ENCODE results near the gene CYP27B1.

The CYP27B1 gene

GRCh38 chr12:57731411-57732080 lies 35.3 kb downstream of the CYP27B1 start:
- no peak overlapping the region for H3K27ac ChIP-seq
- no peak for TF ChIP-seq CTCF (conservative IDR thresholded peaks at IDR 0.05)

DNA sequence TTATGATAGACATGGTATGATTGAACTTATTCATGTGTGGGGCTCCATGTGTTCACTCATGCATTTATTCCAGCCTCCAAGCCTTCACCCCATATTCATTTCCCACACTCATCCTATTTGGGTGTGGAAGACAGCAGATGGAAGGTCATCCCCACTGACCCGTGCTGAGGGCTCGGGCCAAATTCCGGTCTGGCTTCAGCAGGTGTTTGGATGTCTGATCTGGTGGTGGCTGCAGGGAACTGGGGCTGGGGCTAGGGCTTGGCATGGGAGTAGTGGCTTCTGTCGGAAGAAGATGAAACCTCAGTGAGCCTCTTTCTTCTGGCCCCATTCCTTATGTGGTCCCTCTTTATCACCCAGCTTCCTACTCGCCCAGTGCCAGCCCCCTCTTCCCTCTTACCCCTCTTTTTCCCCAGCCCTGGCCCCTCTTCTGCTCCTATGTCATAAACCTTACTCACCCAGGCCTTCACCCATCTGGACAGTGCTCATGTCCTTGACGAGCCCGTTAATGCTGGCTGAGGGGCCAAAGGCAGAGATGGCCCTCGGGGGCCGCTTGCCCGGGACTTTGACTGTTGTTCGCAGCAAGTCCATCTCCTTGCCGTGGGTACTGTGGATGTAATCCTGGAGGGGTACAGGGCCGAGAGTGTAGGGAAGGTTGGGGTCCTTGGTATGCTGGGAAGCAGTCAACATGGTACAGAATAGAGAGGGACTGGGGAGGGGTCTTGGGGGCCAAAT lies 36.4 kb downstream of the CYP27B1 start:
- no peak for TF ChIP-seq CTCF (conservative IDR thresholded peaks at IDR 0.05)
- H3K27ac ChIP-seq, result no peak overlapping the region

DNA sequence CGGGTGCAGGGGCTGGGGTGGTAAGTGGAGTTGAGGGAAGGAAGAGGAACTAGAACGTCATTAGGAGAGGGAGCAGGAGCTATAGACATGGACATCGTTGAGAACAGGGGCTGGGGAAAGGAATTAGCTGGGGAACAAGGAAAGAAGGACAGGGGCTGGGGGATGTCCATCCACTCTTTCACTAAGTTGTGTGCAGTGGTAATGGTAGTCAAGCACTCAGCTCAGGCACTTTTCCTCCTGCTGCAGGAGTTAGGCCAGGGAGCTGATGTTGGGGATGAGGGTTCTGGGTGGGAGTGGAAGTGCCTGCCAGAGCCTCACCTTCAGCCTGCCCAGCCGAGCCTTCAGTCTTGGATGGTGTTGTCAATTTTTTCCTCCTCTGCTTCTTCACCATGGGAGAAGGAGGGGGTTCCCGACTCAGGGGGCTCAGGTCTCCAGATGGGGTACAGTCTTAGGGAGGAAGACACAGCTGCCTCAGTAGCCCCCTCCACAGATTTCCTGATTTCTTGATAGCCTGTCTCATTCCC lies 37.5 kb downstream of the CYP27B1 start:
- no peak for TF ChIP-seq CTCF (conservative IDR thresholded peaks at IDR 0.05)
- H3K27ac ChIP-seq, result no peak overlapping the region

GRCh38 chr12:57727758-57728395 lies 39.0 kb downstream of the CYP27B1 start:
- peak overlapping the region; percentile 88 for H3K27ac ChIP-seq
- TF ChIP-seq CTCF (conservative IDR thresholded peaks at IDR 0.05), result no peak

DNA sequence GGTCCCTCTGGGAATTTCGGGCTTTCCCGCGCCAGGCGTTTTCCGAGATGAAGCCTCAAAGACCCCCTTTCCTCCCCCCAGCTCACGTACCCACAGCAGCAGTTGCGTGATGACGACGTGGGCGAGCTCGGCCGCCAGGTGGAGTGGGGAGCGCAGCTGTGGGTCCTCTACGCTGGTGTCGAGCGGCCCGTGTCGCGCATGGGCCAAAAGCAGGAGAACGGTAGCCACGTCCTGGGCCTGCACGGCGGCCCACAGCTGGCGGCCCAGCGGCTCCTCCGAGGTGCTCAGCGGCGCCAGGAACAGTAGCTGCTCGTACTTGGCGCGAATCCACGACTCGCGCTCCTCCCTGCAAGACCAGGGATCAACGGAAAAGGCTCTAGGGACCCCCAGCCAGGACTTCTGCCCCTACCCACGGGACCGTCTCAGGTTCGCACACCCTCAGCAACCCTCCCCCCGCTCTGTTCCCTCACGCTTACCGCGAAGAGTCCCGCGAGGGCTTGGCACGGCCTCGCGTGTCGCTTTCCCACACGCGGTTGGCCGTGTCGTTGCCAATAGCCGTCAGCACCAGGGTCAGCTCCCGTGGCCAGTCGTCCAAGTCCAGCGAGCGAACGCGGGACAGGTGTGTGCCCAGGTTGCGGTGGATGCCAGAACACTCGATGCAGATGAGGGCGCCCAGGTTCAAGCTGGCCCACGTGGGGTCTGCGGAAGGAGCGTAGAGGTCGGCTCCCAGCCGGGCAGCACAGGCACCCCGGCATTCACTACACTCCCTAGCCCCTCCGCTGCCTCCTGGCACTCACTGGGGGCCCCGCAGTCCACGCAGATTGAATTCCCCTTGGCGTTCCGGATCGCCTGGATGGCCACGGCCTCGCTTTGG lies 39.8 kb downstream of the CYP27B1 start:
- peak; percentile 10; the same call in 1 of the 2 replicates for TF ChIP-seq CTCF (conservative IDR thresholded peaks at IDR 0.05)
- peak overlapping the region; percentile 88 for H3K27ac ChIP-seq

- peak; percentile 93 for TF ChIP-seq CTCF (conservative IDR thresholded peaks at IDR 0.05)
- peak overlapping the region; percentile 88 for H3K27ac ChIP-seq
Measured at GRCh38 chr12:57726151-57726883, 40.6 kb downstream of the CYP27B1 start.
